LNCaP clone FGC (cell line): ENCODE measurements around the gene ZNRF2.

ENCODE experiments used
- DNase-seq: peaks from one replicate; pipeline ENCODE4 v3.0.0-alpha.2; 2011; ENCODE audit warnings: low read depth
- H3K4me3 ChIP-seq: 2 replicates; pipeline ENCODE4 v1.5.1; 2011; ENCODE audit warnings: mild to moderate bottlenecking, low read depth, low read length, control low read depth
- CTCF ChIP-seq: IDR thresholded peaks from 2 replicates; pipeline ENCODE4 v1.5.1; 2012; ENCODE audit warnings: mild to moderate bottlenecking; ENCODE audit not compliant: control insufficient read depth, insufficient read depth; ENCODE audit errors: extremely low read depth

Gene ZNRF2

DNA sequence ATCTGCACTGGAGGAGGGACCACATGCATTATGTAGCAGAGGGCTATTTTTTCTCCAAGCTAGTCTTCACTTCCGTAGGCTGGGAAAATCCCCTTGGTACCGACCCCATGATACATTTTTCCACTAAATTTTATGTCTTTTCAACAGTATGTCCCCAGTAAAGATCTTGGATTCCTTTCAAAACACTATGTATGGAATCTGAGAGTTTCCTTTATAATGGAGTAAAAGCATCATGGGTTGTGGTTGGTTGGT is 4.8 kb upstream of the ZNRF2 start:
- no peak for DNase-seq
- H3K4me3 ChIP-seq: no peak overlapping the region
- TF ChIP-seq CTCF: no peak

DNA sequence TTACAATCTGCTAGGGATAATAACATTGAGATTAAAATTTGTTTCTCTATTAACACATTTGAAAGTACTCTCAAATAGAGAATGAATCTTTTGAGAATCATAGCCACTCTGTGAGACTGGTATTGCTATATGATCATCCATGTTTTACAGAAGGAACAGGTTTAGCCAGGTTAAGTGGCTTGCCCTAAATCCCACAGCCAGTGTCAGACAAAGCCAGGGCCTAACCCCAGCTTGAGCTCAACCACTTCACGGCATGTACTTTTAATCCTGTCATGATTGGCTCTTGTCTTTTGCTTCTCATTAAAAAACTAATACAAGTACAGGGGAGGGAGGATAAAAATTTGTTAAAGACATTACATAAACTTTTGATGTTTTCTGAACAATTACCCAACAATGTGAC is 3.8 kb upstream of the ZNRF2 start:
- H3K4me3 ChIP-seq: no peak overlapping the region
- DNase-seq: no peak
- no peak for TF ChIP-seq CTCF

DNA sequence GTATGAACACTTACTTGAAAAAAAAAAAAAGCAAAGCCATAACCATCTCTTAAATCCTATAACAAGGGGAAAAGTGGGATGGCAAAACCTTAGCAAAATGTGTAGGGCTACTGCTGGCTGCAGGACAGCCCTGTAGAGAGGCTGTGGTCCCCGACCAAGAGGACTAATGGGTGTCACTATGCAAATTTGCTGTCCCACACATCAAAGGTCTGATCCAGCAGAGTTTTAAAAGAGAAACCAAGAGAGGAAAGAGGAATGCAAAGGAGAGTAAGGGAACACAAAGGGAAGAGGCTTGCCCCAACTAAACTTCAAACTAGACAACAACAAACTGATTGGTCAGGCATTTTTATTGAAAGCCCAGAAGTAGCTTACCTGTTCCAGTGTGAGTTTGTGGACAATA is 3.1 kb upstream of the ZNRF2 start:
- DNase-seq: no peak
- H3K4me3 ChIP-seq: no peak overlapping the region
- TF ChIP-seq CTCF: no peak

DNA sequence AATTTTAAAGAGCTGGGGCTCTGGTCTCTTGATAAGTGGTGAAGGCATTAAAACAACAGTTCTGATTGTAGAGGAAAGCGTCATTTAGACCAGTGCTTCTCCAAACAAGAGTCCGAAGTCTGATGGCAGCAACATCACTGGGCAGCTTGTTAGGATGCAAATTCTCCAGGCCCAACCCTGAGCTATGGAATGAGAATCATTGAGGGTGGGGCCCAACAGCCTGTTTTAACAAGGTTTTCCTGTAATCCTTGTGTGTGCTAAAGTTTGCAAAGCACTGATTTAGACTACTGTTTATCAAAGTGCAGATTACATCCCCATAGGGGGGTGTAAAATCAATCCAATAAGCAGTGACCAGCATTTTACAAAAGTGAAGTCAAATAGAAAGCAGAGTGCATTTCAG is 2.6 kb upstream of the ZNRF2 start:
- no peak overlapping the region for H3K4me3 ChIP-seq
- no peak for DNase-seq
- no peak for TF ChIP-seq CTCF

GRCh38 chr7:30282735-30283134 is 1.7 kb upstream of the ZNRF2 start:
- no peak overlapping the region for H3K4me3 ChIP-seq
- no peak for TF ChIP-seq CTCF
- DNase-seq: no peak

DNA sequence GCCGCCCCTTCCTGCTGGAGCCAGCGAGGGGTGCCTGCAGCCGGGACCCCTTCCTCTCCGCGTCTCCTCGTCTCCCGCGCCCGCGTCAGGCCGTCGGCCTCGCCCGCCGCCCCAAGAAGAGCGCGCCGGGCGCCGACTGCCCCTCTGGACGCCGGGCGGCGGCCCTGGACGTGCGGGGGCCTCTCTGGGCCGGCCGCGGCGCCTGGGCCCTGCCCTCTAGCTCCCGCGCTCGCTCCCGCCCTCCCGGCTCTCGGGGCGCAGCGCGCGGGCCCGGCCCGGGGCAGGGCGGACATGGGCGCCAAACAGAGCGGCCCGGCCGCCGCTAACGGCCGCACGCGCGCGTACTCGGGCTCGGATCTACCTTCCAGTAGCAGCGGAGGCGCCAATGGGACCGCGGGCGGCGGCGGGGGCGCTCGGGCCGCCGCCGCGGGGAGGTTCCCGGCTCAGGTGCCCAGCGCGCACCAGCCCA is 704 bp downstream of the ZNRF2 start:
- H3K4me3 ChIP-seq: peak overlapping the region; percentile 64
- DNase-seq: no peak
- no peak for TF ChIP-seq CTCF

DNA sequence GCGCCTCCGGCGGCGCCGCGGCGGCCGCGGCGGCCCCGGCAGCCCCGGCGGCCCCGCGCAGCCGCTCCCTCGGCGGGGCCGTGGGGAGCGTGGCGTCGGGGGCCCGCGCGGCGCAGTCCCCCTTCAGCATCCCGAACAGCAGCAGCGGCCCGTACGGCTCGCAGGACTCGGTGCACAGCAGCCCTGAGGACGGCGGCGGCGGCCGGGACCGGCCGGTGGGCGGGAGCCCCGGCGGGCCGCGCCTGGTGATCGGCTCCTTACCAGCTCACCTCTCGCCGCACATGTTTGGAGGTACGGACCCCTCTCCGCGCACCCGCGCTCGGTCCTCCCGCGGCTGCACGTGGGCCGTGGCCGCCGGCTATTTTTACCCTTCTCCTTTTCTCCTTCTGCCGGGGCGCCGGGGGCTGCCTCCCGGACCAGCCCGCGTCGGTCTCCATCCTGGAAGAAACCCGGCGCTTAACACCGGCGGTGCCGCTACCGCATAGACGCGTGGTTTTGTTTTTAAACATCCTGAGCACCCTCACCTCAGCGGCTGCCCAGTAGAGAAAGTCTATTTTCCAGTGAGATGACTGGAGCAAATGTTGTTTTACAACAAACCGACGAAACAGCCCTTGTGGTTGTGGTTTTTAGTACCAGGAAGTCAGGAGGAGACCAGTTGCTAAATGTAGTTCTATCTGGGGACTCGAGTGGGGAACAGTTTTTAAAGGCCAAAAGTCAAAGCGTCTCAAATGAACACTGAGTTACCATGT is 1.3 kb downstream of the ZNRF2 start:
- no peak for DNase-seq
- H3K4me3 ChIP-seq: peak overlapping the region; percentile 64
- TF ChIP-seq CTCF: no peak
